Measurements from ENCODE around the gene LHFPL2.

Gene LHFPL2

DNA sequence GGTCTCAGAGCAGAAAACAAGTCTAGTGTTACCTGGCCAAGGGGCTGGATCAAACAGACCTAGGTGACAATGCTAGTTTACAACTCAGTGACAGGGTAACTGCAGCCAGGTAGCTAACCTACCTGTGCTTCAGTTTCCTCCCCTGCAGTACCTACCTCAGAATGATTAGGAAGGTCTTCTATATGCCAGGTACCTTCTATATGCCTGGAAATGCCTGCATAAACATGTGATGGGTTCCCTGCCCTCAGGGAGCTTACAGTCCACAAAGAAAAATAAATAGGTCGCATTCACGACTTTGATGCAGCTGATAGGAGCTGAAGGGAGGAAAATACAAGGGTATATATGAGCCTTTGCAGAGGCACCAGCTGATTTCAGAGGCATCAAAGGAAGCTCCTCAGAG, 16.1 kb downstream of the LHFPL2 start:
- Histone ChIP-seq H3K9me3 (0 out of 2 replicates have a peak, but pooled peaks cover 5% of the 10 kb centered on the region), H3K36me3 (no peaks in the 10 kb centered on the region), H3K27ac (no peak overlapping the region), H4K20me1 (no peaks in the 10 kb centered on the region), H3K4me3 (no peak overlapping the region), H3K27me3 (no peaks in the 10 kb centered on the region), H3K9ac (no peak overlapping the region), H3K4me1 (peaks cover 53% of the 10 kb centered on the region), H3K4me2 (peak overlapping the region; percentile 11; the same call in 1 of the 2 replicates)
- TF ChIP-seq Cebpa-rat (IDR thresholded peaks at IDR 0.05): no peak

GRCh38 chr5:78631931-78632330, 16.6 kb downstream of the LHFPL2 start:
- Histone ChIP-seq H3K4me2 (no peak overlapping the region), H4K20me1 (no peaks in the 10 kb centered on the region), H3K27me3 (no peaks in the 10 kb centered on the region), H3K27ac (no peak overlapping the region), H3K36me3 (no peaks in the 10 kb centered on the region), H3K9ac (no peak overlapping the region), H3K4me1 (peaks cover 59% of the 10 kb centered on the region), H3K4me3 (no peak overlapping the region), H3K9me3 (0 out of 2 replicates have a peak, but pooled peaks cover 5% of the 10 kb centered on the region)
- TF ChIP-seq Cebpa-rat (IDR thresholded peaks at IDR 0.05): no peak

DNA sequence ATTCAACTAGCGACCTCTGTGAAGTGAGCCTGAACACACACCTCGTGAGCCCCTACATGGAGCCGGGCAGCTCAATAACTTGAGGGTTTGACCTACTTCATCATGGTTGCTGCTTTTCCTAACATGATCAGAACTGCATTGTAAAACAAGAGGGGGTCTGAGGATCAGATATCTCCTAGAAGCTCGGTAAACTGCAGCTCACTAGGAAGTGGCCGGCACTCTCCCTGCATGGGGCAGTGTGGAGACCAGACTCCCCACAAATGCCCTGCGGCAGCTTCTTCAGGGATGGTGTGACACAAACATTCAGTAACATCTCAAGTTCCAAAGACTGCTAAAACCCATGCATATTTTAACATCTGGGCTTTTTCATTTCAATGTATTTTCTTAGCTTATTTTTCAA, 18.5 kb downstream of the LHFPL2 start:
- H3K27me3 ChIP-seq: no peaks in the 10 kb centered on the region
- H3K9me3 ChIP-seq: 0 out of 2 replicates have a peak, but pooled peaks cover 5% of the 10 kb centered on the region
- no peak overlapping the region for H3K27ac ChIP-seq
- no peak overlapping the region for H3K4me3 ChIP-seq
- no peak overlapping the region for H3K9ac ChIP-seq
- peaks cover 73% of the 10 kb centered on the region for H3K4me1 ChIP-seq
- H3K36me3 ChIP-seq: no peaks in the 10 kb centered on the region
- TF ChIP-seq Cebpa-rat (IDR thresholded peaks at IDR 0.05): no peak
- no peaks in the 10 kb centered on the region for H4K20me1 ChIP-seq
- peak overlapping the region; percentile 85; the same call in 1 of the 2 replicates for H3K4me2 ChIP-seq

DNA sequence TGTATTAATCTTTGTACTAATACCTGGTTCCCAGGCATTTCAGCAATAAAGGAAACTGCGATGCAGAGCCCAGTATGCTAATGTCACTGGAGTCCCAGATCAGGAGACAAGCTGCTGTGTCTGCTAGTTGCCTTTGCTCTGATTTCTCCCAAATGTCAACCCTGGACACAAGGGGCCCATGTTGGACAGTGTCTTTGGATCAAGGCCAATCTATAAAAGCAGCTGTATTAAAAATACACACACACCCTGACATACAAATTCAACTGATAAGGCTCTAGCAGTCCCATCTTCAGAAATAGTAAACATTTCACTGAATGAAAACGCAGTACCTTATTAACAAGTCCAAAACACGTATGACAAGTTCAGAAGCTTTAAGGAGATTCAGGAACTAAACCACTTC, 18.9 kb downstream of the LHFPL2 start:
- Histone ChIP-seq H3K4me1 (peaks cover 73% of the 10 kb centered on the region), H3K4me2 (peak overlapping the region; percentile 85), H3K36me3 (no peaks in the 10 kb centered on the region), H3K27me3 (no peaks in the 10 kb centered on the region), H3K27ac (no peak overlapping the region), H3K4me3 (no peak overlapping the region), H4K20me1 (no peaks in the 10 kb centered on the region), H3K9me3 (0 out of 2 replicates have a peak, but pooled peaks cover 5% of the 10 kb centered on the region), H3K9ac (no peak overlapping the region)
- no peak for TF ChIP-seq Cebpa-rat (IDR thresholded peaks at IDR 0.05)

DNA sequence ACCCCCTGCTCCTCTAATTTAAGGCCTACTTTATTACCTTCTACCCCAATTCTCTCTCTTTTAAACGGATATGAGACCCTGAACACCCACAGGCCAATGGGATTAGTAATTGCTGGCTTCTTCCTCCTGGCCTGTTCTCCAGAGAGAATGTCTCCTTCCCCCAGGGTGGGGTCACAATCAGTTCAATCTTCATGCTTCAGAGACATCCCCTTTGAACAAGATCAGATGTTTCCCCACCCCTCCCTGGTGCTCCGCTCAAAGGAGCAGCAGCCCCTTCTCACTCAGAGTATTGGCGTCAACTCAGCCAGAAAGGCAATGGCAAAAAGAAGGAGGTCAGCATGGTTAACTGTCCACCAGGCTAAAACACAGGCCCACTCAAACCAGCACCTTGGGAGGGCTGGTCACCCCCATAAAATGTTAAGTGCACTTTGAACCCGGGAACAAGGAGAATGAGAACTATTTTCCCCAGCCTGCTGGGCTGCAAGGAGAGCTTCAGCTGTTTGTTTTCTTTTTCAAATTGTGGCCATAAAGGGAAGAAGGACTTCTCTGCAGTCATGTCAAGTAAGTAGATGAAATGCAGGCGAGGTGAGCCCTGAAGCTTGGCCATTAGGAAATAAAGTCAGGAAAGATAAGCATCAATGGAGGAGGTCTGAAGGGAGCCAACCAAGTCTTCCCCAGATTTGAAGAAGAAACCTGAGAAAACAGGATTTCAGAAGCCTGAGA, 20.1 kb downstream of the LHFPL2 start:
- peaks cover 72% of the 10 kb centered on the region for H3K4me1 ChIP-seq
- 0 out of 2 replicates have a peak, but pooled peaks cover 5% of the 10 kb centered on the region for H3K9me3 ChIP-seq
- peak overlapping the region; percentile 35; the same call in 1 of the 2 replicates for H3K9ac ChIP-seq
- peak overlapping the region; percentile 85 for H3K4me2 ChIP-seq
- H3K4me3 ChIP-seq: peak overlapping the region; percentile 40; the same call in 1 of the 2 replicates
- no peaks in the 10 kb centered on the region for H3K27me3 ChIP-seq
- H4K20me1 ChIP-seq: no peaks in the 10 kb centered on the region
- TF ChIP-seq Cebpa-rat (IDR thresholded peaks at IDR 0.05): no peak
- no peaks in the 10 kb centered on the region for H3K36me3 ChIP-seq
- peak overlapping the region; percentile 62 for H3K27ac ChIP-seq

DNA sequence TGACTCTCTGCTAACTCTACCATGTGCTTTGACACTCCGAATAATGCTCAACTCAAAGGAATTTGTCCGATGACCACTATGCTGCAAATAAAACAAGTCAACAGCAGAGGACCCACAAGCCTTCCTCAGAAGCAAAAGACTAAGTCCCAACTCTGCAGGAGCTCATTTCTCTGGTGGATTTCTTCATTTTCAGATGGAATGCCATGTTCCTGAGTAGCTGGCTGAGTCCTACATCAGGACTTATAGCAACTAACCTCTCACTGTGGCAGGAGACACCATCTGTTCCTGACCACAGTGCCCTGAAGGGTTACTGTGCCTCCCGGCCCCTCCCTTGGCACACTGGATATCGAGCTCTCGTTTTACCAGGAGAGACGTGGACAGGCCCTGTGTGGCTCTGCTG, 20.8 kb downstream of the LHFPL2 start:
- Histone ChIP-seq H3K4me2 (peak overlapping the region; percentile 85), H4K20me1 (no peaks in the 10 kb centered on the region), H3K27me3 (no peaks in the 10 kb centered on the region), H3K36me3 (no peaks in the 10 kb centered on the region), H3K9ac (peak overlapping the region; percentile 35; the same call in 1 of the 2 replicates), H3K9me3 (0 out of 2 replicates have a peak, but pooled peaks cover 5% of the 10 kb centered on the region), H3K4me1 (peaks cover 67% of the 10 kb centered on the region), H3K27ac (peak overlapping the region; percentile 62), H3K4me3 (peak overlapping the region; percentile 40; the same call in 1 of the 2 replicates)
- TF ChIP-seq Cebpa-rat (IDR thresholded peaks at IDR 0.05): no peak

- Histone ChIP-seq H3K27me3 (no peaks in the 10 kb centered on the region), H3K36me3 (no peaks in the 10 kb centered on the region), H3K27ac (peak overlapping the region; percentile 62; the same call in 1 of the 2 replicates), H3K4me3 (no peak overlapping the region), H3K9ac (no peak overlapping the region), H3K9me3 (0 out of 2 replicates have a peak, but pooled peaks cover 2% of the 10 kb centered on the region), H3K4me1 (peaks cover 67% of the 10 kb centered on the region), H3K4me2 (peak overlapping the region; percentile 85), H4K20me1 (no peaks in the 10 kb centered on the region)
- no peak for TF ChIP-seq Cebpa-rat (IDR thresholded peaks at IDR 0.05)
These were observed 21.4 kb downstream of the LHFPL2 start for GRCh38 chr5:78627175-78627574.

GRCh38 chr5:78626009-78626571, 22.5 kb downstream of the LHFPL2 start:
- H3K9me3 ChIP-seq: no peaks in the 10 kb centered on the region
- no peak overlapping the region for H3K4me3 ChIP-seq
- TF ChIP-seq Cebpa-rat (IDR thresholded peaks at IDR 0.05): no peak
- no peak overlapping the region for H3K27ac ChIP-seq
- H3K36me3 ChIP-seq: no peaks in the 10 kb centered on the region
- peaks cover 78% of the 10 kb centered on the region for H3K4me1 ChIP-seq
- no peaks in the 10 kb centered on the region for H4K20me1 ChIP-seq
- peak overlapping the region; percentile 29; the same call in 1 of the 2 replicates for H3K4me2 ChIP-seq
- no peak overlapping the region for H3K9ac ChIP-seq
- no peaks in the 10 kb centered on the region for H3K27me3 ChIP-seq

GRCh38 chr5:78624992-78625391, 23.6 kb downstream of the LHFPL2 start:
- Histone ChIP-seq H3K9me3 (peaks cover 7% of the 10 kb centered on the region), H3K27me3 (no peaks in the 10 kb centered on the region), H3K9ac (no peak overlapping the region), H3K4me3 (no peak overlapping the region), H3K27ac (no peak overlapping the region), H4K20me1 (no peaks in the 10 kb centered on the region), H3K4me1 (peaks cover 77% of the 10 kb centered on the region), H3K4me2 (no peak overlapping the region), H3K36me3 (no peaks in the 10 kb centered on the region)
- TF ChIP-seq Cebpa-rat (IDR thresholded peaks at IDR 0.05): no peak

DNA sequence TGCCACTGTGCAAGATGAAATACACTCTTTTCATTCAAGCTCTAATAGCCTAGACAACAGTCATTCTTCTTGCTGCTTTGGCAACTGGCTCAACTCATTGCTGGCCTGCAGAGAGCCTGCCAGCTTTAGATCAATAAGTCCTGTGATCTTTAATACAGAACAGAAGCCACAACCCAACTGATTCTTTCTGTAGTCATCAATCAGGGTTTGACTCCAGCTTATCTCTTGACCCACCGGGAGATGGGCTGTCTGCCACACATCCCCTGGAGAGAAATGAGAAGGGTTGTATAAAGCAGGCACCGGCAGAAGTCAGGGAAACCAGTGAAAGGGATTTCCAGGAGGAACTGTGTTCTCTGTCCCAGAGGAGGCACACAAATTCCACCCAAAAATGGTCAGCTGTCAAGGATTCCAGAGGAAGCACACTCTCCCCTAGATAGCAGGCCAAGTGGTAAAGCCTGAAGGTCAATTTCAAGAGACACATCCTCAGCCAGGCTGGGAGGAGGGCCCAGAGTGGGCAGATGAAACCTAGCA, 24.5 kb downstream of the LHFPL2 start:
- H4K20me1 ChIP-seq: no peaks in the 10 kb centered on the region
- H3K36me3 ChIP-seq: no peaks in the 10 kb centered on the region
- no peak overlapping the region for H3K9ac ChIP-seq
- peaks cover 7% of the 10 kb centered on the region for H3K9me3 ChIP-seq
- no peak overlapping the region for H3K4me3 ChIP-seq
- no peak for TF ChIP-seq Cebpa-rat (IDR thresholded peaks at IDR 0.05)
- H3K27me3 ChIP-seq: no peaks in the 10 kb centered on the region
- no peak overlapping the region; the same call in 1 of the 2 replicates for H3K4me2 ChIP-seq
- no peak overlapping the region for H3K27ac ChIP-seq
- peaks cover 68% of the 10 kb centered on the region for H3K4me1 ChIP-seq

All from BLaER1 (cell line).